KOPT-K1 (cell line): Measurements from ENCODE around the gene MUC3A.

Source experiments
- H3K27ac ChIP-seq: fragments of 200-600 bp; sonication (generic); 2 replicates; pipeline ENCODE4 v1.5.1; 2016; ENCODE audit warnings: antibody characterized with exemption, mild to moderate bottlenecking, low read depth, low read length; ENCODE audit not compliant: poor library complexity, severe bottlenecking
- H3K36me3 ChIP-seq: fragments of 200-600 bp; sonication (generic); 2 replicates; pipeline ENCODE4 v1.5.1; 2017; ENCODE audit warnings: antibody characterized with exemption, mild to moderate bottlenecking, low read length, moderate library complexity; ENCODE audit not compliant: insufficient read depth
- H3K9me3 ChIP-seq: fragments of 200-600 bp; sonication (generic); 2 replicates; pipeline ENCODE4 v1.5.1; 2017; ENCODE audit warnings: antibody characterized with exemption, low read length, mild to moderate bottlenecking; ENCODE audit not compliant: insufficient read depth, poor library complexity, severe bottlenecking

MUC3A gene

DNA sequence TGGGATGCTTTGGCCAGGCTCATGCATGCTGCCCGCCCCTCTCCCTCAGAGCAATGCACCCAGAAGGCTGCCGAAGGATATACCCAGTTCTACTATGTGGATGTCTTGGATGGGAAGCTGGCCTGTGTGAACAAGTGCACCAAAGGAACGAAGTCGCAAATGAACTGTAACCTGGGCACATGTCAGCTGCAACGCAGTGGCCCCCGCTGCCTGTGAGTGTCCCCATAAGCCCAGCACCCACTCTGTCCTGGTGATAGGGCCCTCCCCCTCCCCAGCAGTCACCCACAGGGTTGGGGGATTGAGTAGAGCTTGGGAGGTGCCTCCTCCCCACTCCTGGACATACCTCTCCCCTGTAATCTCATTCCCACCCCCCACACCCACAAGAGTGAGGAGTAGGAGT, 63.6 kb downstream of the MUC3A start:
- Histone ChIP-seq H3K36me3 (no peaks in the 10 kb centered on the region), H3K27ac (no peak overlapping the region), H3K9me3 (no peaks in the 10 kb centered on the region)

DNA sequence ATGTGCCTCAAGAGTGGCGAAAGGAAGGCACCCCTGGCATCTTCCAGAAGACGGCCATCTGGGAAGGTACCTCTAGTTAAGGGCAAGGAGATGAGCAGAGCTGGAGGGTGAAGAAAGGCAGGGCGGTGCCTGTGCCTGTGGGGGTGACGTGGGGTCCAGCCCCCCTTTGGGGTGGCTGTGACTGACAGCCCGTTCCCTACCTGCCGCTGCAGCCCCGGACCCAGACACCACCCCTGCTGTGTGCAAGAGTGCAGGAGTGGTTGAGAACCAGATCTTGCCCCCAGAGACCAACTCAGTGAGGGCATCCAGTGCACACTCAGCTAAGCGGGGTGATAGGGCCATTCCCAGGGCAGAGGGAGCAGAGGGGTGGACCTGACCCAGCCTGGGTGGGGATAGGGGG, 66.3 kb downstream of the MUC3A start:
- Histone ChIP-seq H3K36me3 (no peaks in the 10 kb centered on the region), H3K9me3 (no peaks in the 10 kb centered on the region), H3K27ac (no peak overlapping the region)

DNA sequence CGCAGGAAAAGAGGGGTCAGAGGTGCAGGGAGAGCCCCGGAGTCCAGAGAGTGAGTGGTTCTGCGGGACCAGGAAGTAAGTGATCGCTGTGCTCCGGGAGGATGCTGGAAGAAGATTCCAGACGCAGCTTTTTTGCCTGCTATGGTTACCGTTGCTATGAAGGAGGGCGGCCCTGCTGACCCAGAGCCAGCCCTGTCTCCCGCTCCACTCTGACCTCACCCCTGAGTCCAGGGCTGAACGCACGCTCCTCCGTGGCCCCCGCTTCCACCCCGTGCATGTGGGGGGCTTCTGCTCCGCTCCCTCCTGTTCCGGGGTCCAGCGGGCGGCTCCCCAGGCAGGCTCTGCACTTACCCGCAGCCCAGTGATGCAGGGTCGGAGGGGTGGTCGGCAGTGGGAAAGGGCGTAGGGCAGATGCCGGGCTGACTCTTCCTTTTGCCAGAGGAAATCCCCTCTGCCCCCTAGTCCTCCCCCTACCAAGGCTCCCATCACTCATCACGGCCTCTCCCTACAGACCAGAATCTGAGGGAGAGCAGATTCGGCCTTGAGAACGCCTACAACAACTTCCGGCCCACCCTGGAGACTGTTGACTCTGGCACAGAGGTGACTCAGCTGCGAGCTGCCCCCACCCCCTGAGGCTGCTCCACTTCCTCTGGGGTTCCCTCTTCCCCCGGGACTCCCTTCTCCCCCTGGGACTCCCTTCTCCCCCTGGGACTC, 67.9 kb downstream of the MUC3A start:
- no peaks in the 10 kb centered on the region for H3K36me3 ChIP-seq
- H3K27ac ChIP-seq = no peak overlapping the region
- no peaks in the 10 kb centered on the region for H3K9me3 ChIP-seq
